Spleen (tissue), 11 donors: ENCODE results near the gene ICE2. TPM values are rescaled to one million over a fixed set of nuclear protein-coding genes. Genes with fewer than 3 reads are reported as not detected.
A peak's percentile ranks its signal among the peaks of the same experiment; 100 is the strongest.

Experiments
- DNase-seq: peaks from one replicate; pipeline ENCODE4 v3.0.0-alpha.2; 2020
- H3K27ac ChIP-seq, 8 donors: fragments of 200-600 bp; sonication (generic) in 7 of 8; 1 replicate in 4 of 8; 2 replicates in 4 of 8; pipeline versions ENCODE4 v1.5.0 to v1.8.0; 2016 to 2021; ENCODE audit warnings: inconsistent platforms in 4 of 8, mild to moderate bottlenecking in 4 of 8, moderate library complexity in 1 of 8
- H3K27me3 ChIP-seq, 7 donors: fragments of 200-600 bp; sonication (generic) in 6 of 7; replicated peaks in 1 of 7; 1 replicate in 4 of 7; 2 replicates in 3 of 7; pipeline versions ENCODE4 v1.5.0 to v1.8.0; 2016 to 2021; ENCODE audit warnings: inconsistent platforms in 3 of 7, mild to moderate bottlenecking in 1 of 7
- H3K36me3 ChIP-seq, 6 donors: fragments of 200-600 bp; sonication (generic) in 5 of 6; 1 replicate in 4 of 6; 2 replicates in 2 of 6; pipeline versions ENCODE4 v1.5.0 to v1.8.0; 2016 to 2021; ENCODE audit warnings: inconsistent platforms in 2 of 6
- H3K4me1 ChIP-seq, 6 donors: fragments of 200-600 bp; sonication (generic) in 5 of 6; 1 replicate in 3 of 6; 2 replicates in 3 of 6; pipeline versions ENCODE4 v1.5.0 to v1.8.0; 2016 to 2021; ENCODE audit warnings: inconsistent platforms in 3 of 6
- H3K4me3 ChIP-seq, 8 donors: fragments of 200-600 bp; sonication (generic) in 7 of 8; 1 replicate in 4 of 8; 2 replicates in 4 of 8; pipeline versions ENCODE4 v1.5.0 to v1.8.0; 2016 to 2021; ENCODE audit warnings: inconsistent platforms in 4 of 8, mild to moderate bottlenecking in 4 of 8, moderate library complexity in 2 of 8
- H3K9me3 ChIP-seq, 8 donors: fragments of 200-600 bp; sonication (generic) in 7 of 8; 1 replicate in 4 of 8; 2 replicates in 4 of 8; pipeline versions ENCODE4 v1.5.0 to v1.8.0; 2016 to 2021; ENCODE audit warnings: inconsistent platforms in 4 of 8
- POLR2A ChIP-seq, 3 donors: fragments of 450-650 bp; IDR thresholded peaks; one replicate each; pipeline ENCODE4 v1.5.1; 2017; ENCODE audit warnings: antibody characterized with exemption in 3 of 3, mild to moderate bottlenecking in 1 of 3
- POLR2AphosphoS5 ChIP-seq, 3 donors: sonication (generic); formaldehyde crosslinking; IDR thresholded peaks; one replicate each; pipeline ENCODE4 v1.5.1; 2017; ENCODE audit warnings: antibody characterized with exemption in 3 of 3
- WGBS, 5 donors: extraction: QIAGEN DNeasy Blood & Tissue Kit in 3 of 5; methylation state at CpG; one replicate each; pipeline versions ENCODE4 v1.1.5 to v1.1.7; 2013 to 2018; 5-methylcytosine and 5-hydroxymethylcytosine counted together
- intact Hi-C: fragments of 100-400 bp; cut with DNase I; formaldehyde crosslinking; loops from one replicate; pipeline ENCODE4 v1.15.0; 2023; ENCODE audit warnings: low total_unique reads
- polyA plus RNA-seq, 3 donors: library from polyadenylated mRNA; stranded (reverse); fragments of 200-250 nt; gene quantifications; one replicate each; pipeline ENCODE4 v1.2.1, GENCODE V29; 2013
- total RNA-seq, 7 donors: library from RNA; depleted of rRNA in 3 of 7; stranded (reverse); fragments of >200 nt in 3 of 7; fragmentation: NEBNext Ultra II Directional in 4 of 7; extraction: Animal tissue kit (Norgen Biotek cat#: 25700) in 4 of 7; gene quantifications; one replicate each; pipeline versions ENCODE4 v1.1.0 to v1.2.1, GENCODE V29; 2016 to 2021
- TF ChIP-seq, protein P1 (sequence below), 11 experiments: fragments of 200-600 bp in 7 of 11; fragments of 450-650 bp in 4 of 11; sonication (generic) in 4 of 11; IDR thresholded peaks in 8 of 11; conservative IDR thresholded peaks in 3 of 11; 1 replicate in 7 of 11; 2 replicates in 4 of 11; pipeline versions ENCODE4 v1.4.0 to v1.8.0; 2016 to 2021; ENCODE audit warnings: antibody characterized with exemption in 11 of 11, inconsistent platforms in 4 of 11, mild to moderate bottlenecking in 1 of 11
- donor health status: healthy with polysubstance abuse.
- donor health status: DM: no; HTN: no; CAD: no; lungs with moderate emphysema.
- donor health status: DM: no; HTN: no; CAD: no.
- donor health status: Bipolar disorder and iron deficiency.
- donor health status: healthy.
- donor health status: DM: no; HTN: no; CAD: no.
- donor health status: DM: yes; HTN: yes; CAD: no.

ICE2 gene
- total and polyA plus RNA-seq, 10 donors = 15.8 to 66.4 (median 46.9) TPM

DNA sequence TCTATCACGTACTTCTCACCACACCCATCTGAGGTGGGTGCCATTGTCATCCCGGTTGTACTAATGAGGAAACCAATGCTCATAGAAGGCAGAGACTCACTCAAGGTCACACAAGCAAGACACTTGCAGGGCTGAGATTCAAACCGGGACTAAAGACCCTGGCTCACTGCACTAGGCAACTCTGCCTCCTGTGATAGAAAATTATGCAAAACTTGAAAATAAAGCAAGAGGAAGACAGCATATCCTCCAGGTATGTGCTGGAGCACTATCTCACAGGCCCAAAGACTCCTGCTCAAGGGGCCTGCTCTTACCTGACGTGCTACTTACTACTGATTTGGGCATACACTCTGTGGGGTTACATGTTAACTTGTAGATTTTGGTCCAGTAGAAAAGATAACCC lies 106.7 kb downstream of the ICE2 start:
- Histone ChIP-seq H3K4me1 (peaks cover 0 to 67% (median 23%) of the 10 kb centered on the region in 6 donors), H3K27ac (peak overlapping the region; percentile 60 to 86 (median 72)), H3K4me3 (no peak overlapping the region), H3K9me3 (no peaks in the 10 kb centered on the region), H3K36me3 (peaks cover 0 to 77% (median 20%) of the 10 kb centered on the region in 6 donors), H3K27me3 (no peaks in the 10 kb centered on the region)
- TF ChIP-seq, protein P1, sequence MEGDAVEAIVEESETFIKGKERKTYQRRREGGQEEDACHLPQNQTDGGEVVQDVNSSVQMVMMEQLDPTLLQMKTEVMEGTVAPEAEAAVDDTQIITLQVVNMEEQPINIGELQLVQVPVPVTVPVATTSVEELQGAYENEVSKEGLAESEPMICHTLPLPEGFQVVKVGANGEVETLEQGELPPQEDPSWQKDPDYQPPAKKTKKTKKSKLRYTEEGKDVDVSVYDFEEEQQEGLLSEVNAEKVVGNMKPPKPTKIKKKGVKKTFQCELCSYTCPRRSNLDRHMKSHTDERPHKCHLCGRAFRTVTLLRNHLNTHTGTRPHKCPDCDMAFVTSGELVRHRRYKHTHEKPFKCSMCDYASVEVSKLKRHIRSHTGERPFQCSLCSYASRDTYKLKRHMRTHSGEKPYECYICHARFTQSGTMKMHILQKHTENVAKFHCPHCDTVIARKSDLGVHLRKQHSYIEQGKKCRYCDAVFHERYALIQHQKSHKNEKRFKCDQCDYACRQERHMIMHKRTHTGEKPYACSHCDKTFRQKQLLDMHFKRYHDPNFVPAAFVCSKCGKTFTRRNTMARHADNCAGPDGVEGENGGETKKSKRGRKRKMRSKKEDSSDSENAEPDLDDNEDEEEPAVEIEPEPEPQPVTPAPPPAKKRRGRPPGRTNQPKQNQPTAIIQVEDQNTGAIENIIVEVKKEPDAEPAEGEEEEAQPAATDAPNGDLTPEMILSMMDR (IDR thresholded peaks at IDR 0.05 in 8 of 11, conservative IDR thresholded peaks at IDR 0.05 in 3 of 11) = no peak
- no peak for TF ChIP-seq POLR2AphosphoS5 (IDR thresholded peaks at IDR 0.05)
- WGBS, 5 donors = 82 to 89% (median 83%) methylated on average over 4 of the region's 4 CpGs
- intact Hi-C loops = no loop called here
- no peak for DNase-seq

DNA sequence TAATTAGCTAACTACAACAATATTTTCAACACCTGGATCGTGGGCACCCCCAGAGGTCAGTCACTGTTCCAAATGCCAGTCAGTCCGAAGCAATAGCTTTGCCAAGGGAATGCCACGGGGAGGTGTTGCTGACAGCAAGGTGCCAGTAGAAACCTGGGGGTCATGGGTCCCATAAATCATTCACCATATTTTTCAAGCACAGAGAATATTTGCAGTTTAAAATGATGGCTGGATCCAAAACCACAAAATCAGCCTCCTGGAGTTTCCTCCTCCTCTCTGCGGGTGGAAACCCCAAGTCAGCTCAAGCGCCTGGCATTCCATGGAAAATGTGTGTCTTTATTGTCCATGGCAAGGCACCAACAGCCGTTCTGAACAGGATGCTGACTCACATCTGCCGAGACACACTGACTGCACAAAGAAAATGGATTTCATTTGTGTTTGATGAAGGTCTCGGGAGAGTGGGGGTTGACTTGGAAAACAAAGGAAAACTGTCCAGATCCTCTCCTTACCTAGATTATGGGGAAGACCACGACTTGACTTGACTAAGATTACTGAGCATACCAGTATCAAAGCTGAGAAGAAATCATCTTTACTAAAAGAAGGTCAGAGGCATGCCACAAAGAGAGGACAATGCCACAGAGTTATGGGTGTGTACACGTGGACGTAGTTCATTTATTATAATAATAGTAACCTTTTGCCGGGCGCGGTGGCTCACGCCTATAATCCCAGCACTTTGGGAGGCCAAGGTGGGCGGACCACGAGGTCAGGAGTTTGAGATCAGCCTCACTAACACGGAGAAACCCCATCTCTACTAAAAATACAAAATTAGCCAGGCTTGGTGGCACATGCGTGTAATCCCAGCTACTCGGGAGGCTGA lies 107.5 kb downstream of the ICE2 start:
- intact Hi-C loops = no loop called here
- no peak for TF ChIP-seq POLR2A (IDR thresholded peaks at IDR 0.05)
- TF ChIP-seq POLR2AphosphoS5 (IDR thresholded peaks at IDR 0.05) = peak in 1 of 3 donors; percentile 88
- no peaks in the 10 kb centered on the region for H3K27me3 ChIP-seq
- no peaks in the 10 kb centered on the region for H3K9me3 ChIP-seq
- WGBS, 5 donors = 59 to 76% (median 68%) methylated on average over 20 of the region's 20 CpGs
- no peak overlapping the region for H3K4me3 ChIP-seq
- DNase-seq = no peak
- peaks cover 0 to 69% (median 15%) of the 10 kb centered on the region in 6 donors for H3K36me3 ChIP-seq
- peak overlapping the region; percentile 60 to 86 (median 72) for H3K27ac ChIP-seq
- H3K4me1 ChIP-seq = peaks cover 0 to 64% (median 23%) of the 10 kb centered on the region in 6 donors

DNA sequence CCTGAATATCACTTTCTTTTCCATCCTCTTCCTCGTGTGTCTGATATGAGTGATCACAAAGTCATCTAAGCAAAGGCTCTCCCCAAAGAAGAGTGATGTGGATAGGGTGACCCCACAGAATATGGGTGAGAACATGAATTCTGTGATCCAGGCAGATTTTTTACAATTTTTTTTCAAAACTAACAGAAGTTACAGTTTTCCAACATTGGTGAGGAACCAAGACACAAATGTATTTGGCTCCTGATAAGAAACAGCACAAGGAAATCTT lies 108.1 kb downstream of the ICE2 start:
- H3K27ac ChIP-seq = peak overlapping the region; percentile 60 to 86 (median 72)
- WGBS, 5 donors = 33 to 65% (median 54%) methylated on average over 1 of the region's 1 CpG
- intact Hi-C loops = no loop called here
- peaks cover 0 to 63% (median 9%) of the 10 kb centered on the region in 6 donors for H3K36me3 ChIP-seq
- no peaks in the 10 kb centered on the region for H3K9me3 ChIP-seq
- no peak for DNase-seq
- H3K4me1 ChIP-seq = peaks cover 0 to 64% (median 23%) of the 10 kb centered on the region in 6 donors
- H3K4me3 ChIP-seq = no peak overlapping the region
- no peak for TF ChIP-seq POLR2A (IDR thresholded peaks at IDR 0.05)
- TF ChIP-seq, protein P1 (IDR thresholded peaks at IDR 0.05 in 8 of 11, conservative IDR thresholded peaks at IDR 0.05 in 3 of 11) = no peak
- no peak for TF ChIP-seq POLR2AphosphoS5 (IDR thresholded peaks at IDR 0.05)
- no peaks in the 10 kb centered on the region for H3K27me3 ChIP-seq

DNA sequence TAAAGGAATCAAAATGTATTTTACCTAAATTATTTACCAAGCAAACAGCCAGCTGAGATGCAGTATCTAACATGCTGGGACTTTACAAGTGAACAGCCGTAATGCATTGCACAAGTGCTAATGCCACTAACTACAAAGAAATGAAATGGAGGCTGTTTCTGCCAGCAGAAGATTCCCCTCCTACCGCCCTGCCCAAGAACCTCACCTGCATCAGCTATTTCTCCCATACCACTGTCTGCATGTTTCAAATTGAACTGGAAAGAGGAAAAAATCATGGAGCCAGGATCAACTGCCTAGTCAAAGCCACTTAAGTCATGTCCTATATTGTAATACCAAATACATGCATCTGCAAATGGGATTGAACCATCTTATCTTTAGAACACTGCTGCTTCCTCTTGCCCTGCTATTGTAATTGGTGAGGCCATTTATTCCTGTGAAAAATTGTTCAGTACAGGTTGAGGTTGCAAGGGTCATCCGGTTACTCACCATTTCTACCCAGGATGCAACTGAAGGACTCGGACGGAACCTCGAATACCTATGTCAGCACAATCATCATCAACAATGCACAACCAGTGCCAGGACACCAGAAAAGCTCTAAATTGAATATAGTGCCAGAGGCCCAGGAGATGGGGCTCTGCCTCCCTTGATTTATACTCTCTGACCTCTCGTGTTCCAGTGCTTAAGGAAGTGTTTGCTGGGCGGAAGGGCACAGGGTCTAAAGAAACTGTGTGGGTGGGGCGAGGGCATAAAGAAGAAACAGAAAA lies 108.7 kb downstream of the ICE2 start:
- intact Hi-C loops = no loop called here
- H3K9me3 ChIP-seq = no peaks in the 10 kb centered on the region
- H3K36me3 ChIP-seq = peaks cover 0 to 58% (median 4%) of the 10 kb centered on the region in 6 donors
- H3K4me3 ChIP-seq = peak overlapping the region in 2 of 8 donors; percentile 11 to 44
- H3K27me3 ChIP-seq = no peaks in the 10 kb centered on the region
- no peak for DNase-seq
- TF ChIP-seq, protein P1 (IDR thresholded peaks at IDR 0.05 in 8 of 11, conservative IDR thresholded peaks at IDR 0.05 in 3 of 11) = no peak
- TF ChIP-seq POLR2AphosphoS5 (IDR thresholded peaks at IDR 0.05) (peak in 2 of 3 donors; percentile 20 to 87), POLR2A (IDR thresholded peaks at IDR 0.05) (peak in 1 of 3 donors; percentile 50)
- peak overlapping the region; percentile 60 to 86 (median 72) for H3K27ac ChIP-seq
- H3K4me1 ChIP-seq = peaks cover 0 to 64% (median 23%) of the 10 kb centered on the region in 6 donors
- 67 to 80% (median 74%) methylated on average over 9 of the region's 9 CpGs for WGBS, 5 donors
